Vagina (tissue), 2 donors: Measurements from ENCODE around the gene IVNS1ABP.

ENCODE experiments used
- CTCF ChIP-seq, 3 experiments: fragments of 450-650 bp in 2 of 3; fragments of 200-600 bp in 1 of 3; sonication (generic) in 1 of 3; IDR thresholded peaks; one replicate each; pipeline ENCODE4 v1.5.1; 2017 to 2019; ENCODE audit warnings: antibody characterized with exemption in 3 of 3, mild to moderate bottlenecking in 2 of 3, moderate library complexity in 2 of 3
- POLR2A ChIP-seq, 2 donors: fragments of 450-650 bp; IDR thresholded peaks; one replicate each; pipeline ENCODE4 v1.6.1; 2017; ENCODE audit warnings: antibody characterized with exemption in 2 of 2, mild to moderate bottlenecking in 2 of 2, moderate library complexity in 2 of 2
- POLR2AphosphoS5 ChIP-seq, 2 donors: sonication (generic); formaldehyde crosslinking; IDR thresholded peaks; one replicate each; pipeline ENCODE4 v1.9.0; 2017; ENCODE audit warnings: antibody characterized with exemption in 2 of 2, mild to moderate bottlenecking in 2 of 2, low read depth in 1 of 2; ENCODE audit not compliant: insufficient read depth in 1 of 2

GRCh38 chr1:185284116-185284515 lies 32.9 kb downstream of the IVNS1ABP start:
- no peak for TF ChIP-seq CTCF (IDR thresholded peaks at IDR 0.05)
- TF ChIP-seq POLR2A (IDR thresholded peaks at IDR 0.05), result no peak
- TF ChIP-seq POLR2AphosphoS5 (IDR thresholded peaks at IDR 0.05; ENCODE audit: insufficient read depth in 1 of 2, low read depth in 1 of 2), result no peak
